ENCODE measurements around the gene PIGT. TPM values are rescaled to one million over a fixed set of nuclear protein-coding genes. Genes with fewer than 3 reads are reported as not detected.

PIGT gene
- polyA plus RNA-seq, 1 of the 3 experiments (the other 2 are of a cell fraction): 144 TPM

DNA sequence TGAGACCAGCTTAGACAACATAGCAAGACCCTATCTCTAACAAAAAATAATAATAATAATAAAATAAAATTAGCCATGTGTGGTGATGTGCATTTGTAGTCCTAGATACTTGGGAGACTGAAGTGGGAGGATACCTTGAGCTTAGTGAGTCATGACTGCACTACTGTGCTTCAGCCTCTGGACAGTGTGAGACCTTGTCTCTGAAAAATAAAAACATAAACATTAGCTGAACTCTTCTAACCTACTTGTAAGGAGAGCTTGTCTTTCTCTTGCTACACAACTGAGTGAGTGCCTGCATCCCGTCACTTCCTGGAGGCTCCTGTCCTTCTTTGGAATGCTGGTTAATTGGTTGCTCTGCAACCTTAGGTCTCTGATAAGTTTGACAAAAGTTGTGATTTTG is 13.0 kb upstream of the PIGT start:
- no peaks in the 10 kb centered on the region for H3K79me2 ChIP-seq (ENCODE audit: insufficient read depth)
- H3K4me2 ChIP-seq: no peak overlapping the region
- H3K9ac ChIP-seq: no peak overlapping the region
- H3K4me1 ChIP-seq (ENCODE audit: control insufficient read depth in 1 of 2, insufficient read depth in 2 of 2, low read depth in 1 of 2, low read length in 1 of 2): peaks cover 0 to 8% of the 10 kb centered on the region in 2 experiments; a peak in 1 of 4 replicates
- H3K27me3 ChIP-seq (ENCODE audit: insufficient read depth): no peaks in the 10 kb centered on the region
- peaks cover 0 to 8% of the 10 kb centered on the region in 2 experiments for H3K36me3 ChIP-seq (replicated peaks in 1 of 2; ENCODE audit: control insufficient read depth in 1 of 2, insufficient read depth in 2 of 2, low read length in 1 of 2)
- 0 out of 2 replicates have a peak, but pooled peaks cover 5% of the 10 kb centered on the region for H3K9me3 ChIP-seq
- no peak overlapping the region for H3K27ac ChIP-seq (ENCODE audit: low read depth in 2 of 2, low read length in 1 of 2)
- H3K4me3 ChIP-seq (ENCODE audit: low read depth in 2 of 2, low read length in 1 of 2): no peak overlapping the region
- ChIA-PET CTCF (interaction anchor here (0.9 to 3.5 kb wide), 5 partner anchors 10 to 368 kb away, joined by 3 to 11 read pairs (median 4); partner anchors contain the start of gene SYS1), POLR2A (no interaction called here)
- TF ChIP-seq RFX5 (IDR thresholded peaks at IDR 0.05; ENCODE audit: low read length) (no peak), NRF1 (IDR thresholded peaks at IDR 0.05; ENCODE audit: low read depth, low read length) (no peak), RAD21 (IDR thresholded peaks at IDR 0.05; ENCODE audit: low read length) (no peak), SIN3A (IDR thresholded peaks at IDR 0.05; ENCODE audit: borderline replicate concordance, low read depth, low read length) (no peak), TEAD4 (IDR thresholded peaks at IDR 0.05; ENCODE audit: borderline replicate concordance, insufficient read depth) (no peak), TAF1 (IDR thresholded peaks at IDR 0.05; ENCODE audit: borderline replicate concordance, low read depth, low read length) (no peak), FOSL2 (IDR thresholded peaks at IDR 0.05; ENCODE audit: borderline replicate concordance, low read depth) (no peak), POLR2AphosphoS5 (IDR thresholded peaks at IDR 0.05; ENCODE audit: low read depth, low read length) (no peak)
- TF ChIP-seq, protein P1, sequence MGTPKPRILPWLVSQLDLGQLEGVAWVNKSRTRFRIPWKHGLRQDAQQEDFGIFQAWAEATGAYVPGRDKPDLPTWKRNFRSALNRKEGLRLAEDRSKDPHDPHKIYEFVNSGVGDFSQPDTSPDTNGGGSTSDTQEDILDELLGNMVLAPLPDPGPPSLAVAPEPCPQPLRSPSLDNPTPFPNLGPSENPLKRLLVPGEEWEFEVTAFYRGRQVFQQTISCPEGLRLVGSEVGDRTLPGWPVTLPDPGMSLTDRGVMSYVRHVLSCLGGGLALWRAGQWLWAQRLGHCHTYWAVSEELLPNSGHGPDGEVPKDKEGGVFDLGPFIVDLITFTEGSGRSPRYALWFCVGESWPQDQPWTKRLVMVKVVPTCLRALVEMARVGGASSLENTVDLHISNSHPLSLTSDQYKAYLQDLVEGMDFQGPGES (IDR thresholded peaks at IDR 0.05; ENCODE audit: low read depth, low read length): no peak
- TF ChIP-seq, protein P2, sequence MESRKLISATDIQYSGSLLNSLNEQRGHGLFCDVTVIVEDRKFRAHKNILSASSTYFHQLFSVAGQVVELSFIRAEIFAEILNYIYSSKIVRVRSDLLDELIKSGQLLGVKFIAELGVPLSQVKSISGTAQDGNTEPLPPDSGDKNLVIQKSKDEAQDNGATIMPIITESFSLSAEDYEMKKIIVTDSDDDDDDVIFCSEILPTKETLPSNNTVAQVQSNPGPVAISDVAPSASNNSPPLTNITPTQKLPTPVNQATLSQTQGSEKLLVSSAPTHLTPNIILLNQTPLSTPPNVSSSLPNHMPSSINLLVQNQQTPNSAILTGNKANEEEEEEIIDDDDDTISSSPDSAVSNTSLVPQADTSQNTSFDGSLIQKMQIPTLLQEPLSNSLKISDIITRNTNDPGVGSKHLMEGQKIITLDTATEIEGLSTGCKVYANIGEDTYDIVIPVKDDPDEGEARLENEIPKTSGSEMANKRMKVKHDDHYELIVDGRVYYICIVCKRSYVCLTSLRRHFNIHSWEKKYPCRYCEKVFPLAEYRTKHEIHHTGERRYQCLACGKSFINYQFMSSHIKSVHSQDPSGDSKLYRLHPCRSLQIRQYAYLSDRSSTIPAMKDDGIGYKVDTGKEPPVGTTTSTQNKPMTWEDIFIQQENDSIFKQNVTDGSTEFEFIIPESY (IDR thresholded peaks at IDR 0.05; ENCODE audit: borderline replicate concordance, low read depth): no peak
- TF ChIP-seq, protein P3, sequence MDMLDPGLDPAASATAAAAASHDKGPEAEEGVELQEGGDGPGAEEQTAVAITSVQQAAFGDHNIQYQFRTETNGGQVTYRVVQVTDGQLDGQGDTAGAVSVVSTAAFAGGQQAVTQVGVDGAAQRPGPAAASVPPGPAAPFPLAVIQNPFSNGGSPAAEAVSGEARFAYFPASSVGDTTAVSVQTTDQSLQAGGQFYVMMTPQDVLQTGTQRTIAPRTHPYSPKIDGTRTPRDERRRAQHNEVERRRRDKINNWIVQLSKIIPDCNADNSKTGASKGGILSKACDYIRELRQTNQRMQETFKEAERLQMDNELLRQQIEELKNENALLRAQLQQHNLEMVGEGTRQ (IDR thresholded peaks at IDR 0.05; ENCODE audit: borderline replicate concordance, low read depth, low read length): no peak
- TF ChIP-seq, protein P4, sequence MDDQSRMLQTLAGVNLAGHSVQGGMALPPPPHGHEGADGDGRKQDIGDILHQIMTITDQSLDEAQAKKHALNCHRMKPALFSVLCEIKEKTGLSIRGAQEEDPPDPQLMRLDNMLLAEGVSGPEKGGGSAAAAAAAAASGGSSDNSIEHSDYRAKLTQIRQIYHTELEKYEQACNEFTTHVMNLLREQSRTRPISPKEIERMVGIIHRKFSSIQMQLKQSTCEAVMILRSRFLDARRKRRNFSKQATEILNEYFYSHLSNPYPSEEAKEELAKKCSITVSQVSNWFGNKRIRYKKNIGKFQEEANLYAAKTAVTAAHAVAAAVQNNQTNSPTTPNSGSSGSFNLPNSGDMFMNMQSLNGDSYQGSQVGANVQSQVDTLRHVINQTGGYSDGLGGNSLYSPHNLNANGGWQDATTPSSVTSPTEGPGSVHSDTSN (IDR thresholded peaks at IDR 0.05): no peak
- H4K20me1 ChIP-seq (ENCODE audit: insufficient read depth): no peaks in the 10 kb centered on the region
- H2AFZ ChIP-seq (ENCODE audit: low read depth): no peak overlapping the region
- no peaks in the 10 kb centered on the region for H3K9me2 ChIP-seq
- 94% methylated on average over 1 of the region's 1 CpG for WGBS (ENCODE audit: low lambda C conversion rate)
- DNase-seq: no peak
- H3F3A ChIP-seq (replicated peaks; ENCODE audit: insufficient read depth): no peaks in the 10 kb centered on the region

All from SK-N-SH (cell line).